ENCODE data around the gene PSMD9. TPM values are rescaled to one million over a fixed set of nuclear protein-coding genes. Genes with fewer than 3 reads are reported as not detected.
"Not testable (repeated sequence)": the region's sequence is repeated elsewhere in the genome, so short reads cannot be mapped to it uniquely, and the experiment has no call there.

Gene PSMD9
- total and polyA plus RNA-seq, 3 experiments from 2014 or later, result 83.7 to 99.3 (median 89.9) TPM

GRCh38 chr12:121849665-121850064 is 38.9 kb upstream of the PSMD9 start:
- no peaks in the 10 kb centered on the region for H3K4me1 Mint-ChIP-seq
- no peaks in the 10 kb centered on the region for H3K9me3 ChIP-seq (ENCODE audit: low read length)
- DNase-seq, result no peak
- H3K9me3 Mint-ChIP-seq, result no peaks in the 10 kb centered on the region
- H3K27ac ChIP-seq (ENCODE audit: low read depth, low read length), result no peak overlapping the region
- peak overlapping the region in 1 of 8 donors; percentile 43 for H3K27ac Mint-ChIP-seq
- H3K4me3 Mint-ChIP-seq, result no peak overlapping the region
- ChIA-PET CTCF (no interaction called here), POLR2A (no interaction called here)
- no peaks in the 10 kb centered on the region for H3K4me1 ChIP-seq (ENCODE audit: insufficient read depth, low read length)
- H3K27me3 Mint-ChIP-seq, result peaks cover 1 to 3% of the 10 kb centered on the region in 2 donors
- H3K27me3 ChIP-seq (ENCODE audit: insufficient read depth, low read length, poor library complexity, severe bottlenecking), result no peaks in the 10 kb centered on the region
- H3K4me3 ChIP-seq (ENCODE audit: low read length), result no peak overlapping the region
- H3K36me3 ChIP-seq (ENCODE audit: insufficient read depth, low read length), result no peaks in the 10 kb centered on the region
- H3K36me3 Mint-ChIP-seq, result no peaks in the 10 kb centered on the region

- H3K9me3 Mint-ChIP-seq; POLR2A ChIA-PET; H3K4me1 Mint-ChIP-seq; H3K36me3 ChIP-seq (ENCODE audit: insufficient read depth, low read length); H3K27me3 ChIP-seq (ENCODE audit: insufficient read depth, low read length, poor library complexity, severe bottlenecking); H3K9me3 ChIP-seq (ENCODE audit: low read length); H3K27me3 Mint-ChIP-seq; H3K4me3 Mint-ChIP-seq; H3K27ac Mint-ChIP-seq; H3K4me3 ChIP-seq (ENCODE audit: low read length); H3K36me3 Mint-ChIP-seq; H3K27ac ChIP-seq (ENCODE audit: low read depth, low read length); H3K4me1 ChIP-seq (ENCODE audit: insufficient read depth, low read length); DNase-seq: not testable (repeated sequence)
- CTCF ChIA-PET, result interaction anchor here (0.7 kb wide), 1 partner anchor 66 kb away, joined by 3 read pairs; the partner anchor contains the start of gene CFAP251
These were observed 36.2 kb upstream of the PSMD9 start for GRCh38 chr12:121852392-121852791.

- Histone ChIP-seq H3K9me3 (ENCODE audit: low read length) (no peaks in the 10 kb centered on the region), H3K27ac (ENCODE audit: low read depth, low read length) (no peak overlapping the region), H3K27me3 (ENCODE audit: insufficient read depth, low read length, poor library complexity, severe bottlenecking) (no peaks in the 10 kb centered on the region), H3K4me3 (ENCODE audit: low read length) (no peak overlapping the region), H3K36me3 (ENCODE audit: insufficient read depth, low read length) (no peaks in the 10 kb centered on the region), H3K4me1 (ENCODE audit: insufficient read depth, low read length) (no peaks in the 10 kb centered on the region)
- H3K4me1 Mint-ChIP-seq, result no peaks in the 10 kb centered on the region
- ChIA-PET CTCF (no interaction called here), POLR2A (interaction anchor here (0.6 kb wide), 1 partner anchor 620 kb away, joined by 6 read pairs; no protein-coding TSS in a partner anchor)
- no peak for DNase-seq
- peaks cover 0 to 6% of the 10 kb centered on the region in 2 donors for H3K27me3 Mint-ChIP-seq
- H3K9me3 Mint-ChIP-seq, result no peaks in the 10 kb centered on the region
- H3K27ac Mint-ChIP-seq, result peak overlapping the region in 1 of 8 donors; percentile 47
- no peaks in the 10 kb centered on the region for H3K36me3 Mint-ChIP-seq
- no peak overlapping the region for H3K4me3 Mint-ChIP-seq
These were observed 31.0 kb upstream of the PSMD9 start for GRCh38 chr12:121857322-121858246.

GRCh38 chr12:121858318-121858661 is 30.3 kb upstream of the PSMD9 start:
- Mint-ChIP-seq H3K27ac (peak overlapping the region in 1 of 8 donors; percentile 47), H3K27me3 (peaks cover 0 to 4% of the 10 kb centered on the region in 2 donors), H3K36me3 (no peaks in the 10 kb centered on the region), H3K4me3 (no peak overlapping the region), H3K9me3 (no peaks in the 10 kb centered on the region), H3K4me1 (no peaks in the 10 kb centered on the region)
- DNase-seq, result no peak
- ChIA-PET CTCF (no interaction called here), POLR2A (interaction anchor here (0.6 kb wide), 1 partner anchor 620 kb away, joined by 6 read pairs; no protein-coding TSS in a partner anchor)
- Histone ChIP-seq H3K36me3 (ENCODE audit: insufficient read depth, low read length) (no peaks in the 10 kb centered on the region), H3K9me3 (ENCODE audit: low read length) (no peaks in the 10 kb centered on the region), H3K27me3 (ENCODE audit: insufficient read depth, low read length, poor library complexity, severe bottlenecking) (no peaks in the 10 kb centered on the region), H3K4me3 (ENCODE audit: low read length) (no peak overlapping the region), H3K27ac (ENCODE audit: low read depth, low read length) (no peak overlapping the region), H3K4me1 (ENCODE audit: insufficient read depth, low read length) (no peaks in the 10 kb centered on the region)

GRCh38 chr12:121858662-121859572 is 29.7 kb upstream of the PSMD9 start, which contains the start of gene HPD:
HPD (minus strand) TSS chr12:121858859; CDS start chr12:121858823, 36 bp downstream.
- no peak for DNase-seq
- Mint-ChIP-seq H3K27ac (peak within 1 kb of the TSS in 2 of 8 donors; percentile 71 to 93), H3K4me3 (no peak within 1 kb of the TSS), H3K4me1 (no peaks in the 10 kb centered on the region), H3K36me3 (no peaks in the 10 kb centered on the region), H3K9me3 (no peaks in the 10 kb centered on the region), H3K27me3 (peaks cover 0 to 4% of the 10 kb centered on the region in 2 donors)
- H3K9me3 ChIP-seq (ENCODE audit: low read length), result no peaks in the 10 kb centered on the region
- CTCF ChIA-PET, result interaction anchor here (1.0 kb wide), 1 partner anchor 9 kb away, joined by 3 read pairs; no protein-coding TSS in a partner anchor
- no peak within 1 kb of the TSS for H3K4me3 ChIP-seq (ENCODE audit: low read length)
- POLR2A ChIA-PET, result no interaction called here
- H3K27ac ChIP-seq (ENCODE audit: low read depth, low read length), result no peak within 1 kb of the TSS
- H3K27me3 ChIP-seq (ENCODE audit: insufficient read depth, low read length, poor library complexity, severe bottlenecking), result no peaks in the 10 kb centered on the region
- no peaks in the 10 kb centered on the region for H3K36me3 ChIP-seq (ENCODE audit: insufficient read depth, low read length)
- no peaks in the 10 kb centered on the region for H3K4me1 ChIP-seq (ENCODE audit: insufficient read depth, low read length)

- Histone ChIP-seq H3K4me1 (ENCODE audit: insufficient read depth, low read length) (no peaks in the 10 kb centered on the region), H3K4me3 (ENCODE audit: low read length) (no peak overlapping the region), H3K27ac (ENCODE audit: low read depth, low read length) (no peak overlapping the region), H3K9me3 (ENCODE audit: low read length) (no peaks in the 10 kb centered on the region), H3K36me3 (ENCODE audit: insufficient read depth, low read length) (no peaks in the 10 kb centered on the region), H3K27me3 (ENCODE audit: insufficient read depth, low read length, poor library complexity, severe bottlenecking) (no peaks in the 10 kb centered on the region)
- CTCF ChIA-PET, result interaction anchor here (1.9 kb wide), 1 partner anchor 11 kb away, joined by 8 read pairs; no protein-coding TSS in a partner anchor
- Mint-ChIP-seq H3K4me3 (no peak overlapping the region), H3K27ac (no peak overlapping the region), H3K27me3 (no peaks in the 10 kb centered on the region), H3K36me3 (no peaks in the 10 kb centered on the region), H3K4me1 (no peaks in the 10 kb centered on the region), H3K9me3 (no peaks in the 10 kb centered on the region)
- DNase-seq, result no peak
- POLR2A ChIA-PET, result no interaction called here
These were observed 28.3 kb upstream of the PSMD9 start for GRCh38 chr12:121860257-121860656.

- H3K27me3 Mint-ChIP-seq; H3K4me3 ChIP-seq (ENCODE audit: low read length); H3K36me3 ChIP-seq (ENCODE audit: insufficient read depth, low read length); H3K4me3 Mint-ChIP-seq; H3K27ac ChIP-seq (ENCODE audit: low read depth, low read length); H3K9me3 Mint-ChIP-seq; H3K4me1 ChIP-seq (ENCODE audit: insufficient read depth, low read length); H3K27me3 ChIP-seq (ENCODE audit: insufficient read depth, low read length, poor library complexity, severe bottlenecking); H3K9me3 ChIP-seq (ENCODE audit: low read length); H3K36me3 Mint-ChIP-seq; H3K4me1 Mint-ChIP-seq; POLR2A ChIA-PET; H3K27ac Mint-ChIP-seq; DNase-seq: not testable (repeated sequence)
- CTCF ChIA-PET, result interaction anchor here (1.9 kb wide), 1 partner anchor 10 kb away, joined by 8 read pairs; no protein-coding TSS in a partner anchor
These were observed 27.9 kb upstream of the PSMD9 start for GRCh38 chr12:121860699-121861098.
